IMR-90 (cell line): ENCODE results near the gene PDE4A.

Experiments
- CEBPB ChIP-seq: IDR thresholded peaks from 2 replicates; pipeline ENCODE4 v1.6.1; 2012; ENCODE audit warnings: low read depth, low read length, improper control_type of control experiment
- CHD1 ChIP-seq: IDR thresholded peaks from 2 replicates; pipeline ENCODE4 v1.6.1; 2012; ENCODE audit warnings: low read depth, low read length, improper control_type of control experiment
- CTCF ChIP-seq: conservative IDR thresholded peaks from 2 replicates; pipeline ENCODE4 v1.5.1; 2012; ENCODE audit warnings: mild to moderate bottlenecking, low read depth, low read length, improper control_type of control experiment
- MAFK ChIP-seq: IDR thresholded peaks from 2 replicates; pipeline ENCODE4 v1.6.1; 2012; ENCODE audit warnings: low read depth, low read length, improper control_type of control experiment
- MAZ ChIP-seq: IDR thresholded peaks from 2 replicates; pipeline ENCODE4 v1.6.1; 2012; ENCODE audit warnings: low read depth, mild to moderate bottlenecking, low read length, improper control_type of control experiment, moderate library complexity, borderline replicate concordance
- MXI1 ChIP-seq: IDR thresholded peaks from 2 replicates; pipeline ENCODE4 v1.6.1; 2012; ENCODE audit warnings: low read depth, mild to moderate bottlenecking, low read length, moderate library complexity, borderline replicate concordance
- POLR2A ChIP-seq: IDR thresholded peaks from 2 replicates; pipeline ENCODE4 v1.6.1; 2012; ENCODE audit warnings: mild to moderate bottlenecking, low read depth, low read length
- RAD21 ChIP-seq: IDR thresholded peaks from 2 replicates; pipeline ENCODE4 v1.6.1; 2012; ENCODE audit warnings: low read length, improper control_type of control experiment
- RCOR1 ChIP-seq: IDR thresholded peaks from 2 replicates; pipeline ENCODE4 v1.6.1; 2012; ENCODE audit warnings: mild to moderate bottlenecking, low read length, improper control_type of control experiment; ENCODE audit not compliant: insufficient replicate concordance
- RFX5 ChIP-seq: IDR thresholded peaks from 2 replicates; pipeline ENCODE4 v1.8.0; 2012; ENCODE audit warnings: low read depth, mild to moderate bottlenecking, low read length, moderate library complexity
- SMC3 ChIP-seq: fragments of 150-350 bp; IDR thresholded peaks from 2 replicates; pipeline ENCODE4 v1.6.1; 2016; ENCODE audit warnings: low read depth, mild to moderate bottlenecking, antibody characterized with exemption, low read length, moderate library complexity
- USF2 ChIP-seq: fragments of 150-350 bp; IDR thresholded peaks from 2 replicates; pipeline ENCODE4 v1.6.1; 2017; ENCODE audit warnings: mild to moderate bottlenecking, antibody characterized with exemption, low read length, low read depth

DNA sequence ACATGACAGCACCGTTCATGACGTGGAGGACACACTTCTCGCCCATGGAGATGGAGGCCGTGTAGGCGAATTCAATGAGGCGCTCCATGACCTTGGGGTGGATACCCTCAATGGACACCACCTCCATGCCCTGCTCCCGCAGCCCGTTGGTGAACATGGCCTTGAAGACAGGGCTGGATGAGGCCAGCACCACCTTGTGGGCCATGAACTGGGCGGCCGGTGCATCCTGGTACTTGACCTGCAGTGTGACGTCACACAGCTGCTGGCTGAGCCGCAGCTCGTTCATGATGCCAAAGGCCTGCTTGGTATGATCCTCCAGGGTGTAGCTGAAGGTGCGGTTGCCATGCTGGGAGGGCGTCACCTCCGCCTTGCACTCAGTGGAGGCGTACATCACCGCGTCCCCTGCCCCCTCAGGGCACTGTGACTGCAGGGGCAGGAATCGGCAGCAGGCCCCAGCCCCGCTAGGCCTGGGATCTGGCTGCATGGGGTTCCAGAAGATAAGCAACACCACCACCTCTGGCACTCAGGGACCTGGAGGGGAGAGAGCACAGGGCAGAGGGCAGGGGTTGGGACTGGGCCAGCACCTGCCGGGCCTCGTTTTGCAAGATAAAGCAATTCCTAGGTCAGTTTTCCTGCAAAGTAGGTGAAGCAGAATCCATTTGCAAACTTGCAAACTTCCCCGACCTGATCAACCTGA lies 79.4 kb downstream of the PDE4A start:
- TF ChIP-seq CTCF (no peak), POLR2A (no peak), RFX5 (no peak), RAD21 (no peak), MAZ (no peak), MXI1 (no peak), USF2 (no peak), CEBPB (no peak), RCOR1 (no peak), CHD1 (no peak), MAFK (no peak), SMC3 (no peak)
